Adipocyte (in vitro differentiated cells): ENCODE data around the gene NUP214.

Source experiments
- DNase-seq: peaks from one replicate; pipeline ENCODE4 v3.0.0-alpha.2; 2015; ENCODE audit warnings: low read depth
- H3K27me3 ChIP-seq: replicated peaks from 2 replicates; pipeline ENCODE4 v1.7.0; 2013; ENCODE audit warnings: mild to moderate bottlenecking, low read length, moderate library complexity; ENCODE audit not compliant: control insufficient read depth, insufficient read depth
- H3K36me3 ChIP-seq: 2 replicates; pipeline ENCODE4 v1.7.0; 2013; ENCODE audit warnings: low read length, mild to moderate bottlenecking, moderate library complexity; ENCODE audit not compliant: control insufficient read depth, insufficient read depth, severe bottlenecking
- H3K4me1 ChIP-seq: 2 replicates; pipeline ENCODE4 v1.7.0; 2013; ENCODE audit warnings: mild to moderate bottlenecking, low read length, moderate library complexity; ENCODE audit not compliant: control insufficient read depth, insufficient read depth
- H3K4me3 ChIP-seq: 2 replicates; pipeline ENCODE4 v1.7.0; 2013; ENCODE audit warnings: mild to moderate bottlenecking, low read length, moderate library complexity
- H3K9ac ChIP-seq: 2 replicates; pipeline ENCODE4 v1.7.0; 2013; ENCODE audit warnings: mild to moderate bottlenecking, low read length, moderate library complexity
- H3K9me3 ChIP-seq: 2 replicates; pipeline ENCODE4 v1.7.0; 2013; ENCODE audit warnings: mild to moderate bottlenecking, low read length, moderate library complexity; ENCODE audit not compliant: control insufficient read depth

The NUP214 gene

GRCh38 chr9:131125288-131126058 is at the start of gene NUP214:
Gene NUP214 (plus strand): TSS chr9:131125586. CDS start chr9:131125705, 119 bp downstream.
- Histone ChIP-seq H3K4me1 (peaks cover 17% of the 10 kb centered on the region), H3K4me3 (peak within 1 kb of the TSS; percentile 92), H3K27me3 (peaks cover 4% of the 10 kb centered on the region), H3K9ac (peak within 1 kb of the TSS; percentile 97), H3K9me3 (no peaks in the 10 kb centered on the region), H3K36me3 (peaks cover 31% of the 10 kb centered on the region)
- DNase-seq = peak; percentile 99

DNA sequence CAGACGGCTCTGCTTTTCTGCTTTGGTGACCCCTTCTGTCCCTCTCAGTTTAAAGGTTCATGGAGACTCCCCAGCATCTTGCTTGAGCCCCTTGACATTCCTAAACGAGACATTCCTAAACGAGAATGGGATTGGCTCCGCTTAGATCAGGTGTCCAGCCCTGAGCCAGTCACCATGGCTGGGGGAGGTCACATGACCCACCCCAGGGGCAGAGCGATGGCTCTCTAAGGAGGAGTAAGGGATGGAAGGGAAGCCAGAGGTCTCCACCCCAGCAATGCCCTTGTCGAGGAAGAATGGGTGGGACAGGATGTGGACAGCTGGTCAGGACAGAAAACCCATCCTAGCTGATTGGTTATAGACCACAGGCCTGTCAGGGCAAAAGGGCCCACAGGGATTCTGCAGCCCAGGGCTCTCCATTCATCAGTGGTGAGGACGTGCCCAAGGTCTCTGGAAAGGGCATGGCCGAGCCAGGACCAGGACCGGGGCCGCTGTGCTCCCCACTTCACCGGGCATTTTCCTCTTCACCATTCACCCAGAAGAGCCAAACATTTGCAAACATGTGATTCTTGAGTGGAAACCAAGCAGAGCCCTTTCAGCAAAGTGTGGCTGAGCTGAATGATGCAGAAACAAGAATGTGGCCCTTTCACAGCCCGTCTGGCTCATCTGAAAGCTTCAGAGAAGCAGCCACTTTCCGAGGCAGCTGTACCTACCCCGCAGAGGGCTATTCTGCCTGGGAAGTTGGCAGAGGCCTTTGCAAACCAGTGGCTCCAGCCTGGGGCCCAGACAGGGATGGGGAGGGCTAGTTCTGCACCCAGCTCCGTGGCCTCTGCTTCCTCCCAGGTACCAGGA is 48.8 kb upstream of the NUP214 start:
- no peak for DNase-seq
- Histone ChIP-seq H3K4me1 (no peaks in the 10 kb centered on the region), H3K9ac (no peak overlapping the region), H3K9me3 (no peaks in the 10 kb centered on the region), H3K4me3 (no peak overlapping the region), H3K36me3 (no peaks in the 10 kb centered on the region), H3K27me3 (peaks cover 42% of the 10 kb centered on the region)

GRCh38 chr9:131078427-131079366 is 46.7 kb upstream of the NUP214 start:
- DNase-seq = no peak
- Histone ChIP-seq H3K36me3 (no peaks in the 10 kb centered on the region), H3K9ac (no peak overlapping the region), H3K27me3 (peaks cover 44% of the 10 kb centered on the region), H3K9me3 (no peaks in the 10 kb centered on the region), H3K4me3 (no peak overlapping the region), H3K4me1 (no peaks in the 10 kb centered on the region)

GRCh38 chr9:131080589-131080988 is 44.8 kb upstream of the NUP214 start:
- Histone ChIP-seq H3K36me3 (no peaks in the 10 kb centered on the region), H3K9me3 (no peaks in the 10 kb centered on the region), H3K4me1 (no peaks in the 10 kb centered on the region), H3K9ac (no peak overlapping the region), H3K4me3 (no peak overlapping the region), H3K27me3 (peaks cover 48% of the 10 kb centered on the region)
- DNase-seq = no peak

- H3K9ac ChIP-seq = no peak overlapping the region
- H3K4me3 ChIP-seq = no peak overlapping the region
- no peak for DNase-seq
- no peaks in the 10 kb centered on the region for H3K9me3 ChIP-seq
- H3K4me1 ChIP-seq = no peaks in the 10 kb centered on the region
- H3K36me3 ChIP-seq = no peaks in the 10 kb centered on the region
- H3K27me3 ChIP-seq = peaks cover 40% of the 10 kb centered on the region
Observed at GRCh38 chr9:131081868-131082267, 43.5 kb upstream of the NUP214 start.

GRCh38 chr9:131082774-131083512 is 42.4 kb upstream of the NUP214 start:
- Histone ChIP-seq H3K4me3 (no peak overlapping the region), H3K4me1 (no peaks in the 10 kb centered on the region), H3K36me3 (no peaks in the 10 kb centered on the region), H3K27me3 (peaks cover 49% of the 10 kb centered on the region), H3K9ac (no peak overlapping the region), H3K9me3 (no peaks in the 10 kb centered on the region)
- DNase-seq = no peak

DNA sequence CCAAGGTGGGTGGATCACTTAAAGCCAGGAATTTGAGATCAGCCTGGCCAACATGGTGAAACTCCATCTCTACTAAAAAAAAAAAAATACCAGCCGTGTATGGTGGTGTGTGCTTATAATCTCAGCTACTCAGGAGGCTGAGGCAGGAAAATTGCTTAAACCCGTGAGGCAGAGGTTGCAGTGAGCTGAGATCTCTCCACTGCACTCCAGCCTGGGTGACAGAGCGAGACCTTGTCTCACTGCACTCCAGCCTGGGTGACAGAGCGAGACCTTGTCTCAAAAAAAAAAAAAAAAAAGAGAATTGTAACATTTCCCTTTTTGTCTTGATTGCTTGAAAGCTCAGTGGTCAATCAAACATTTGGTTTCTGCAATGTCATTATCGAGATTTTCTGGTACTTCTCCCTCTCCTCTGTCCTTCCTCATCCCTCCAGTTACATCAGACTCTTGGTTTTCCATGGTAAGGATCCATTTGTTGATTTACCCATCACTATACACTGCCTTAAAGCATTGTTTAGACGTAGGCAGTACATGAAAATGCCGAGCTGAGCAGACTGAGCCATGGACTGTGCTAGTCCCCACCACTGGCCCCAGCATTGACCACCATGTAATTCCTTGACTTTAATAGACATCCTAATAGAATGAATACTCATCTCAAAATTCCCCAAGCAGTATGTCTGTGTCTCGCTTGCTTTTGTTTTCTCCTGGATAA is 40.6 kb upstream of the NUP214 start:
- no peaks in the 10 kb centered on the region for H3K4me1 ChIP-seq
- H3K36me3 ChIP-seq = no peaks in the 10 kb centered on the region
- H3K9ac ChIP-seq = no peak overlapping the region
- H3K9me3 ChIP-seq = no peaks in the 10 kb centered on the region
- DNase-seq = no peak
- H3K4me3 ChIP-seq = no peak overlapping the region
- peaks cover 48% of the 10 kb centered on the region for H3K27me3 ChIP-seq

- DNase-seq = no peak
- Histone ChIP-seq H3K9me3 (no peaks in the 10 kb centered on the region), H3K27me3 (peaks cover 46% of the 10 kb centered on the region), H3K4me3 (no peak overlapping the region), H3K4me1 (no peaks in the 10 kb centered on the region), H3K36me3 (no peaks in the 10 kb centered on the region), H3K9ac (no peak overlapping the region)
Observed at GRCh38 chr9:131085370-131086122, 39.8 kb upstream of the NUP214 start.

DNA sequence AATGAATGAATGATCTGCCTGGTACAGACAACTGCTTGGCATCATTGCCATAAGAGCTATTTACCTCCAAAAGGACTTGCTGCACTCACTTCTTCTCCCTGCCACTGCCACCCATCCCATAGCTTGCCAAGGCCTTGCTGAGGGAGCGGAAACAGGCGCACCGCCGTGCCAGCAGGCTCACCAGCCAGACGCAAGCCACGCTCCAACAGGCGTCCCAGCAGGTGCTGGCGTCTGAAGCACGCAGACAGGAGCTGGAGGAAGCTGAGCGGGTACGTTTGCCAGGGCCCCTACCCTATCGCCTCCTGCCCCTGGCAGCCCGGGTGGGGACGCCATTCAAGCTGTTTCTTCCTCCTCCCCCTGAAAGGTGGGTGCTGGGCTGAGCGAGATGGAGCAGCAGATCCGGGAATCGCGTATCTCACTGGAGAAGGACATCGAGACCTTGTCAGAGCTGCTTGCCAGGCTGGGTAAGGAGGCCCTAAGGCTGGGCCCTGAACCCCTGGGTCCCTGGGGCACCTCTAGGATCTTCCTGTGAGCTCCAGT is 38.0 kb upstream of the NUP214 start:
- H3K4me1 ChIP-seq = no peaks in the 10 kb centered on the region
- DNase-seq = no peak
- H3K36me3 ChIP-seq = no peaks in the 10 kb centered on the region
- H3K27me3 ChIP-seq = peaks cover 32% of the 10 kb centered on the region
- H3K4me3 ChIP-seq = no peak overlapping the region
- H3K9ac ChIP-seq = no peak overlapping the region
- no peaks in the 10 kb centered on the region for H3K9me3 ChIP-seq
